Mucosa of rectum (tissue), 2 donors: ENCODE measurements around the gene TBX5.

Source experiments
- H3K27ac ChIP-seq, 2 donors: one replicate each; pipeline ENCODE4 v1.7.0; 2013; ENCODE audit warnings: inconsistent platforms in 2 of 2, low read depth in 2 of 2, low read length in 2 of 2
- H3K27me3 ChIP-seq, 2 donors: one replicate each; pipeline ENCODE4 v1.7.0; 2013; ENCODE audit warnings: low read length in 2 of 2; ENCODE audit not compliant: control insufficient read depth in 2 of 2, insufficient read depth in 2 of 2
- H3K36me3 ChIP-seq, 2 donors: one replicate each; pipeline ENCODE4 v1.7.0; 2013; ENCODE audit warnings: low read length in 2 of 2; ENCODE audit not compliant: control insufficient read depth in 2 of 2, insufficient read depth in 2 of 2
- H3K4me1 ChIP-seq, 2 donors: one replicate each; pipeline ENCODE4 v1.7.0; 2013; ENCODE audit warnings: low read length in 2 of 2, mild to moderate bottlenecking in 1 of 2; ENCODE audit not compliant: control insufficient read depth in 2 of 2, insufficient read depth in 2 of 2
- H3K4me3 ChIP-seq, 2 donors: one replicate each; pipeline ENCODE4 v1.7.0; 2013; ENCODE audit warnings: low read length in 2 of 2
- H3K9ac ChIP-seq, 2 donors: one replicate each; pipeline ENCODE4 v1.7.0; 2013; ENCODE audit warnings: low read length in 2 of 2, low read depth in 1 of 2, mild to moderate bottlenecking in 1 of 2
- H3K9me3 ChIP-seq, 2 donors: one replicate each; pipeline ENCODE4 v1.7.0; 2013; ENCODE audit warnings: low read length in 2 of 2; ENCODE audit not compliant: control insufficient read depth in 2 of 2
- donor health status: healthy.
- donor health status: Normal muscosa, but diverticular disease.

TBX5 gene

DNA sequence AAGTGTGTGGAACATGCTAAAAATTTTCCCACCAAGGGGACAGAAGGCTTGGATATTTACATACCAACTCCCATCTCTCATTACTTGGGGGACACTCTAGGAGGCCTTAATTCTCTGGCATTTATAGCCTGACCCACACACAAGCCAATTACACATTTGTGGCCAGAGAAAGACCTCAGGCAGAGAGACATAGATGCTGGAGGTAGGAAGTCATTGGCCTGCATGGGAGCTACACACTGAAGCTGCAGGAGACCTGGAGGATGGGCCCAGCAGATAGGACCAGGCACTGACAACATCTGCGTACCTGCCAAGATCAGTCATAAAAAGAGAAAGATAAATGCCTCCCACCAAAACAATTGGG lies 61.7 kb downstream of the TBX5 start:
- no peaks in the 10 kb centered on the region for H3K36me3 ChIP-seq
- no peaks in the 10 kb centered on the region for H3K4me1 ChIP-seq
- no peaks in the 10 kb centered on the region for H3K9me3 ChIP-seq
- no peak overlapping the region for H3K4me3 ChIP-seq
- no peaks in the 10 kb centered on the region for H3K27me3 ChIP-seq
- no peak overlapping the region for H3K27ac ChIP-seq
- H3K9ac ChIP-seq, result no peak overlapping the region

DNA sequence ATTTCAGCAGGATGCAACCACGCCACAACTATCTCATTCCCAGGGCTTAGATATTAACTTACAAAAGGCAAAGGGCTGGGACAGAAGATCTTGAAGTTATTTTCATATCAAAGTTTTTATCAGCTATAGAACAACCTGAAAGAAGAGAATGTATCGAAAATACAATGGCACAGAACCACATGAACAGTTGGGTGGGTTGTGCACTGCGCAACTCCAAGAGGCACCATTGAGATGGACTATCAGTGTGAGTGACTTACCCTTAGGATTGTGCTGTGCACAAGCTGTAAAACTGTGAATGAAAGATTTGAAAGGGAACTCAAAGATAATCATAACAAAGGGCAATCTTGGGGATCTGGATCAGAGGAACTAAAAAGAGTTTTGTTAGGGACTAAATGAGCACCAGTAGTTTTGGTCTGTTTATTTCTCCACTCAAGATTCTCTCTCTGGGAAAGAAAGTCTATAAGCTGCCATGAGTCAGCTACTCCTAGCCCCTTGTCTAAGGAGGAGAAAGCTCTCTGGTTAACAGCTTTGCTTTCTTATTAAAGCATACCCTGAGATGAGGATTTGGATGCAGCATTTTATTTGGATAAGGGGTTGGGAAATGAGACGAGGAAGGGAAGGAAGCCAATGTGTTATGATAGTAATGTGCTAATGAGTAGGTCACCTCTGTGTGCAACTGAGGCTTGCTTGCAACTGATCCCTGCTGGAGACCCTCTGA lies 62.2 kb downstream of the TBX5 start:
- H3K9ac ChIP-seq, result no peak overlapping the region
- no peaks in the 10 kb centered on the region for H3K36me3 ChIP-seq
- no peaks in the 10 kb centered on the region for H3K27me3 ChIP-seq
- no peak overlapping the region for H3K4me3 ChIP-seq
- H3K4me1 ChIP-seq, result no peaks in the 10 kb centered on the region
- H3K27ac ChIP-seq, result no peak overlapping the region
- no peaks in the 10 kb centered on the region for H3K9me3 ChIP-seq

DNA sequence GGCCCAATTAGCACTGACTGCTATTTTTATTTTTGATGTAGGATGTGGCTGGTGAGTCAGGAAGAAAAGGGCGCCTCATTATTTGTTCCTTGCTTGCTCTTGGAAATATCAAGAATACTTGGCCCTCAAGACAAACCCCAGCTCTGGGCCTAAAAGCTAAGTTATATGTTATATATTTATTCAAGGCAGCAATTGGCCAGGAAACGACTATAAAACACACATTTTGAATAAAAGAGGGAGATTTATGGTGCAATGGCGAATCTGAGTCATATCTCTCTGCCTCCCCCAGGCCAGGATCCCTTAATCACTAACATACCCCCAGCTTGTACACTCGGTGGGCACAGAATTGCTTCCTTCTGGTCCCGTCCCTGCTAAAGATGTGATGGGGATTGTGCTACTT lies 63.3 kb downstream of the TBX5 start:
- H3K36me3 ChIP-seq, result no peaks in the 10 kb centered on the region
- H3K4me1 ChIP-seq, result no peaks in the 10 kb centered on the region
- H3K4me3 ChIP-seq, result no peak overlapping the region
- H3K27me3 ChIP-seq, result no peaks in the 10 kb centered on the region
- no peak overlapping the region for H3K27ac ChIP-seq
- no peak overlapping the region for H3K9ac ChIP-seq
- no peaks in the 10 kb centered on the region for H3K9me3 ChIP-seq

DNA sequence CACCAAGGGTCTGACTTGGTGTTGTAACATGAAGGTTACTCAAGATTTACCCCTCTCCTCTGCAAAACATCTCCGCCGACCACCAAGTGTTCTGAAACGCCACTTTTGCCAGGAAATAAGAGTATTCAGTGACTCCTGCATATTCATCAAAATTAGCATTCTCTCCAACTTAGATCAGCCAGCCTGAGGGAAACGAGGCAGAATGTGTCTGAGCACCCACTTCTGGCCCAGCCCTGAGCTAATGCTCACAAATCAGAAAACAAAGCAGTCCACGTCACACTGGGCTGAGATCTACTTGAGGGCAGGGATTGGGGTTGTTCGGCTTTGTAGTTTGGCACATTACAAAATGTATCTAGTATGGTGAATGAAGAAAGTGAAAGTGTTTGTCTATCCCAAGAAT lies 64.3 kb downstream of the TBX5 start:
- Histone ChIP-seq H3K9me3 (no peaks in the 10 kb centered on the region), H3K9ac (no peak overlapping the region), H3K4me1 (no peaks in the 10 kb centered on the region), H3K36me3 (no peaks in the 10 kb centered on the region), H3K27me3 (no peaks in the 10 kb centered on the region), H3K4me3 (no peak overlapping the region), H3K27ac (no peak overlapping the region)

DNA sequence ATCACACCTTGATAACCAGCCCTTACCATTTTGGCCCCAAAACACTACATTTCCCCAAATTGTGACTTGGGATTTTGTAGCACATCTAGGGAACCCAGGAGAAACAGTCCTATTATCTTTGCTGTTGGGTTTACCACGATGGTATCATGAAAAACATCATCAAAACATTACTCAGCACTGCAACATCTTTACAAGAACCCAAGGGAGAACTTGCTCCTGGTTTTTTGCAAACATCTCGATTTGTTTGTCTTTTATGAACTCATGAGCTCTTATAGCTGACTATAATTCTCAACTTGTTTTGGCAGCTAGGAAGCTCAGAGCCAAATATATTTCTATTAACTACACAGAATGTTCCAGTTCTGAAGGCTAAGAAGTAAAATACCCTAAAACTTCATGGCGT lies 65.7 kb downstream of the TBX5 start:
- Histone ChIP-seq H3K4me3 (no peak overlapping the region), H3K36me3 (no peaks in the 10 kb centered on the region), H3K9me3 (no peaks in the 10 kb centered on the region), H3K9ac (no peak overlapping the region), H3K4me1 (no peaks in the 10 kb centered on the region), H3K27ac (no peak overlapping the region), H3K27me3 (no peaks in the 10 kb centered on the region)

DNA sequence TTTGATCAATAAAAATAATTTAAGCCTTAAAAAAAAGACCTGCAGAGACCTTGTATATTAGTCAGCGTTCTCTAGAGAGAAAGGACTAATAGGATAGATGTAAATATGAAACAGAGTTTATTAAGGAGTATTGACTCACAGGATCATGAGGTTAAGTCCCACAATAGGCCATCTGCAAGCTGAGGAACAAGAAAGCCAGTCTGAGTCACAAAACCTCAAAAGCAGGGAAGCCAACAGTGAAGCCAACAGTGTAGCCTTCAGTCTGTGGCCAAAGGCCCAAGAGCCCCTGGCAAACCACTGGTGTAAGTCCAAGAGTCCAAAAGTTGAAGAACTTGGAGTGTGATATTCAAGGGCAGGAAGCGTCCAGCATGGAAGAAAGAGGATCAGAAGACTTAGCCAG lies 66.3 kb downstream of the TBX5 start:
- Histone ChIP-seq H3K36me3 (no peaks in the 10 kb centered on the region), H3K4me3 (no peak overlapping the region), H3K27me3 (no peaks in the 10 kb centered on the region), H3K4me1 (no peaks in the 10 kb centered on the region), H3K9ac (no peak overlapping the region), H3K9me3 (no peaks in the 10 kb centered on the region), H3K27ac (no peak overlapping the region)

DNA sequence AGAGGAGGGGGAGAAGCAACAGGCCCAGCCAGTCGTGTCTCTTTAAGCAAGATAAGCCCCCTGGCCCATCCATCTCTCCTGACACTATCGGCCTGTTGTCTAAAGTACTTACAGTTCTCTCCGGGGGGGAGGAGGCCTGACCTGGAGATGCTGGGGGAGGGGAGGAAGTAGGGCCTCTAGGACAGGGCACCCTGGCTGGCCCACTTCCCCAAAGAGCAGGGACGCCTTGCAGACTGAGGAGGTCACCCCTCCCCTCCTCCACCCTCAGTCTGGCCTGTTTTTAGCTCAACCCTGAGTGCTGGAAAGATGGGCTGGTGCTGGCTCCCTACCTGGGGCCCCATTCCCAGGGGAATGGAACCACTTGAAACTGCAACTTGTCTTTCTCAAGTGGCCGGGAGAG lies 70.3 kb downstream of the TBX5 start:
- Histone ChIP-seq H3K4me1 (no peaks in the 10 kb centered on the region), H3K4me3 (no peak overlapping the region), H3K36me3 (no peaks in the 10 kb centered on the region), H3K27ac (no peak overlapping the region), H3K9ac (no peak overlapping the region), H3K27me3 (no peaks in the 10 kb centered on the region), H3K9me3 (no peaks in the 10 kb centered on the region)

DNA sequence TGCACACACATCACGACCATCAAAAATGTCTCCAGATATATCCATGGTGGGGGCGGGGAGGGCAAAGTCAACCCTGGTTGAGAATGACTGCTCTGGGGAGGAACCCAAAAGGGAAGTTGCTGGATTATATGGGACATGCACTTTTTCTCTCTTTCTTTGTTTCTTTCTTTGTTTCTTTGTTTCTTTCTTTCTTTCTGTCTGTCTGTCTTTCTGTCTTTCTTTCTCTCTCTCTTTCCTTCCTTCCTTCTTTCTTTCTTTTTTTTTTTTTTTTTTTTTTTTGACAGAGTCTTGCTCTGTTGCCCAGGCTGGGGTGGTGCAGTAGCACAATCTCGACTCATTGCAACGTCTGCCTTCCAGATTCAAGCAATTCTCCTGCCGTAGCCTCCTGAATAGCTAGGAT lies 71.5 kb downstream of the TBX5 start:
- Histone ChIP-seq H3K9me3 (no peaks in the 10 kb centered on the region), H3K36me3 (no peaks in the 10 kb centered on the region), H3K27me3 (no peaks in the 10 kb centered on the region), H3K4me3 (no peak overlapping the region), H3K27ac (no peak overlapping the region), H3K9ac (no peak overlapping the region), H3K4me1 (no peaks in the 10 kb centered on the region)

DNA sequence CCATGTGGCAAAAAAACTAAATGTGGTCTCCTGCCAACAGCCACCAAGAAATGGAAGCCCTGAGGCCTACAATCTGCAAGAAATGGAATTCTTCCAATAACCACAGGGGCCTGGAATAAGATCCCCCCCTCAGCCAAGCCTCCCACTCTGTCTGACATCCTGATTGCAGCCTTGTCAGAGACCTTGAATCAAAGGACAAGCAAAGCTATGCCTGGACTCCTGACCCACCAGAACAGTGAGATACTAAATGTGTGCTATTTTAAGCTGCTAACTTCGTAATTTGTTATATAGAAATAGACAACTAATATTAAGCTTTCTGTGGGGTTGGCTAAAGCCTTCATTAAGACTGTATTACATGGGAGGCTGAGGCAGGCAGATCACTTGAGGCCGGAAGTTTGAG lies 77.7 kb downstream of the TBX5 start:
- no peak overlapping the region for H3K9ac ChIP-seq
- H3K4me1 ChIP-seq, result no peaks in the 10 kb centered on the region
- no peaks in the 10 kb centered on the region for H3K36me3 ChIP-seq
- no peaks in the 10 kb centered on the region for H3K27me3 ChIP-seq
- H3K4me3 ChIP-seq, result no peak overlapping the region
- no peaks in the 10 kb centered on the region for H3K9me3 ChIP-seq
- H3K27ac ChIP-seq, result no peak overlapping the region

DNA sequence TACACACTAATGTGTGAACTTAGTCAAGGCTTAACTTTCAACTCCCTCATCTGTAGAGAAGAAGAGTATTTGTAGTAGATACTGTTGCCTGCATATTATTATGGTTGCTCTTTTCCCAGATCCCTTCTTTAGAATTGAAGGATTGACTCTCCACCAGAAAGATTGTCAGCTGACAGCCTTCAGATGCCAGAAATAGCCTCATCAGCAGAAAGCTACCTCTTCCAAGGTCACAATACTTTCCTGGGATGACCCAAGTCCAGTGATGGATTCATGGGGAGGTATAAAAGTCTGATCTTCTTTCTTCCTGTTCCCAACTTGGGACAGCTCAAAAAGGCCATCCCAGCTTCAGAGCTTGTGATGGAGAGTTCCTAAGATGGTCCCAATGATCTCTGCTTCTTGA lies 78.2 kb downstream of the TBX5 start:
- Histone ChIP-seq H3K4me3 (no peak overlapping the region), H3K4me1 (no peaks in the 10 kb centered on the region), H3K9ac (no peak overlapping the region), H3K27me3 (no peaks in the 10 kb centered on the region), H3K9me3 (no peaks in the 10 kb centered on the region), H3K27ac (no peak overlapping the region), H3K36me3 (no peaks in the 10 kb centered on the region)

DNA sequence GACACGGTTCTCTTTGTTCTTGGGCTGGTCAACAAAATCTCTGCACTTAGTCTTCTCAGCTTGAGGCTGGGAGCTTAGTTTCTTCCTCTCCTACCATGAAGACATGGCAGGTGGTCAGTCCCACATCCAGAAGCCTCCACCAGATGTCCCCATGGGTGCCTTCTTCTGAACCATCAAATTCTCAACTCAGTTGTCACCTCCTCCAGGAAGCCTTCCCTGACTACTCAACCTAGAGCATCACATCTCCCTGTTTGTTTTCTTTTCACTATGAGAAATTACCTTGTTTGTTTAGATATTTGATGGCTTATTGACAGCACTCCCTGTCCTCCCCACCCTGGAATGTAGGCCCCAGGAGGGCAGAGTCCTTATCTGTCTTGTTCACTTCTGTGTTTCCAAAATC lies 84.4 kb downstream of the TBX5 start:
- H3K27me3 ChIP-seq, result peaks cover 0 to 2% of the 10 kb centered on the region in 2 donors
- no peaks in the 10 kb centered on the region for H3K4me1 ChIP-seq

More for the DNA sequence above, 84.4 kb downstream of the TBX5 start:
- no peak overlapping the region for H3K4me3 ChIP-seq
- H3K36me3 ChIP-seq, result no peaks in the 10 kb centered on the region
- H3K9ac ChIP-seq, result no peak overlapping the region
- H3K27ac ChIP-seq, result no peak overlapping the region
- no peaks in the 10 kb centered on the region for H3K9me3 ChIP-seq
